ENCODE results near the gene CDK18.

The CDK18 gene

DNA sequence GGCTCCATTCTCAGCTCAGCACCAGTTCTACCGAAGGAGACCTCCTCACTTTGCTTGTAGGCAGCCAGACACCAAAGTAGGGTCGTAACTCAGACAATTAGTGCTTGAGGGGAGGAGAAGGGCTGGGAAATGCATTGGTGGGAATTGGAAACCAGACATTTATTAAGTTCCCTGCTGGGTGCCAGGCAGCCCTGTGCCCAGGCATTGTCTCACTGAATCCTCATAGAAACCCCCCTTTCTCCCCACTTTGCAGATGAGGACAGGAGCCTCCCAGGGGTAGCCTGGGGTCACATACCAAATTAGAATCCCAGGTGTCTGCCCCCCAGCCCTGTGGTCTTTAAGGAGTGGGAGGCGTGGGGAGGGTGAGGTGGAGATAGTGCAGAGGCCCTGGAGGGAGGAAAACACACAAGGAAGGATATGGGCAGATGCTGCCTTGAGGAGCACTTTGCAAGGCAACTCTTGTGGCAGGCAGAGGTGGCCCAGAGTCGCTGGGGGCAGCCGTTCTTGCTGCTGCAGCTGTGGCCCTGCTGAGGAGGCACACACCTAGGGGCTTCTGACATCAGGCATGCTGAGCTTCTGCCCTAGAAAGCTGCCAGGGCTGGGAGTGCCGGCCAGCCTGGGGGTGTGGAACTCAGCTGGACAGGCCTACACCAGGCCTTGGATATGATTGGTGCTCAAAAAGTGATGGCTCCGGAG is 29.4 kb downstream of the CDK18 start:
- in situ Hi-C loops (cut with HindIII; ENCODE audit: low sequenced_read_pairs): no loop called here

DNA sequence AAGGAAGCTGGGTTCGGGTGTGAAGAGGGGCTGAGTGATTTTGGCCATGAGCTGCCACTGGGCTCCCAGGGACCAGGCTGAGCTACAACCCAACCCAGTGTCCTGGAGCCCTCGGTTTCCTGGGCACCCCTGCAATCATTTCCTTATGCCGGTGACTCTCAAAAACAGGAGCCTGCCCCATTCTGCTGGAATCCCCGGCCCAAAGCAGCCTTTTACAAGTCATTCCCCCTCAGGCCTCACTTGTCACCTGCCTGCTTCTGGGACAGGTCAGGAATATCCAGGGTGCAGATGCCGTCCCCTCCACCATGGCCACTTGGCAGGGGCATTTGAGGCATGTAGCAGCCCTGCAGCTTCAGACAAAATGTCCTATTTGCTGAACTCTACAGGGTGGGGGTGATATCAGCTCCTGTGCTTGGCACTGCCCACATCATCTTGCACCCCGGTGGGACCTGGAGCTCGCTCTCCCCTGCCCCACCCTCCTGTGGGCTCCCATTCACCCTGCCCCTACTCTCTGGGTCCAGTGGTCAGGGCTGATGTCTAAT is 30.0 kb downstream of the CDK18 start:
- in situ Hi-C loops (cut with HindIII; ENCODE audit: low sequenced_read_pairs): no loop called here

DNA sequence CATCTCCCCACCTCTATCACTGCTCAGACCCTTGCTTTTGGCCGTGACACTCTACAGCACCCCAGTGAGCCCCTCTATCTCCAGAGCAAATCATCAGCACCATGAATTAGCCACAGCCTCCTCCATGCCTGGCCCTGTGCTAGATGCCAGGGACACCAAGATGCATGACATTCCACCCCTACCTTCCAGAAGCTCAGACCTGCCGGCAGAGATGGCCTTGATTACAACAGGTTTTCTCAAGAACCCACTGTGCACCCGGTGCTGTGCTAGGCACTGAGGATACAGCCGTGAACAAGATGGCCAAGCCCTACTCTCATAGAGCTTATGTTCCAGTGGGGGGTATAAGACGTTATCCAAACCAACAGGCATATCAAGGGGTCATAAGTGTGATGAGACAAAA is 30.6 kb downstream of the CDK18 start:
- in situ Hi-C loops (cut with HindIII; ENCODE audit: low sequenced_read_pairs): no loop called here

DNA sequence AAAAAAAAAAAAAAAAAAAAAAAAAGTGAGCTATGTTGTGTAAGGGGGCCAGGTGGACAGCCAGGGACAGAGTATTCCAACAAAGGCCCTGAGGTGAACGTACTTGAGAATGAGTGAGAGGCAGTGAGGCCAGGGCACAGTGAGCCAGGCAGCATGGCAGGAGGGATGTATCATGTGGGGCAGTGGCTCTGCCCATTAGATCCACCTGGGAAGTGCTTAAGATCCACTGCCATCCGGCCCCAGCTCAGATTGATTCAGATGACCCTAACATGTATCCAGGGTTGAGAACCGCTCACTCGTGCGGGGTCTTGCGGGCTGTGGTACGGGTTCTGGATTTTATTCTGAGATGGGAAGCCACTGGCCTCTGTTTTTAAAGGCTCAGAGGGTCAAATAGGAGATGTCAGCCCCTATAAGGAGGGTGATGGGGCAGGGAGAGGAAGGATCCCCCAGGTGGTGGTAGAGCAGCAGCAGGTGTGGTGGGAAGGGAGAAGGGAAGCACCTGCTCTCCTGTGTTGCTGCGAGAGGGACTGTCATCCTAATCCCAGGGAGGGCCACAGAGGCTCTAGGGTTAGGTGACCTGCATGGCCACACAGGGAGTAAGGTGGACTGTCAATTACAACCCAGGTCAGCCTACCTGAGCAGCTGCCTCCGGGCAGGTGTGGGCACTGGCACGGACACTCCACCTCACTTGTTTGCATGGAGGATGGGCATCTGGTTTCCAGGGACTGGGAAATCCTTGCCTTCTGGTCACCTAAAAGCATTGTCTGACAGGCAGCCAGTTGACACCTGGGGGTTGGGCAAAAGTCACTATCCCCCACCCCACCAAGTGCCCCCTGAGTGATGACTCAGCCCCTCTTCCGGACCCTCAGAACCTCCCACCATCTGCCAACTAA is 31.6 kb downstream of the CDK18 start:
- in situ Hi-C loops (cut with HindIII; ENCODE audit: low sequenced_read_pairs): no loop called here

DNA sequence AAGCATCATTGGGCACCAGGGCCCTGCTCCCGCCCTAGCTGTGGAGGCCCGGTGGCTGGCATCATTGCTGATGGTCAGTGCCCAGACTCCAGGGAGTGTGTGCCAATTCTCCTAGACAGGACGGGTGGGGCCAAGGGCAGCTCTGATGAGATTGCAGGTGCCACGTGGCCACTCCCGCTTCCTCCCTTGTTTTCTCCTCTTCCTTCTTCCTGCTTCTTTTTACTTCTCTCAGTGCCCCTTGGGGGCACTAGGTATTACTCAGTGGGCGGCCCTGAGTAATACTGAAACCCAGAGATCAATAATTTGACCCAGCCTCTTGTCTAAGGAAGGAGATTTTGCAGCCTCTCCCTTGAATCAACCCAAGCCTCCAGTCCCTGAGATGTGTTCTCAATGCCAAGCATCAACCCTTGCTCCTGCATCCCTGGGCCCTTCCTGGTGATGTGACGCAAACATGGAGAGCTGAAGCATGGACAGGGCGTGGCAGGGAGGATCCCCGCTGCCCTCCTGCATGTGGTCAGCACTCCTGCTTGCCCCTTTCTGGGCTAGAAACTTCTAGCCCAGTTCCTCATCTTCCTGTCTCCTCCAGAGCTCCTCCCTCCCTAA is 32.4 kb downstream of the CDK18 start:
- in situ Hi-C loops (cut with HindIII; ENCODE audit: low sequenced_read_pairs): no loop called here

DNA sequence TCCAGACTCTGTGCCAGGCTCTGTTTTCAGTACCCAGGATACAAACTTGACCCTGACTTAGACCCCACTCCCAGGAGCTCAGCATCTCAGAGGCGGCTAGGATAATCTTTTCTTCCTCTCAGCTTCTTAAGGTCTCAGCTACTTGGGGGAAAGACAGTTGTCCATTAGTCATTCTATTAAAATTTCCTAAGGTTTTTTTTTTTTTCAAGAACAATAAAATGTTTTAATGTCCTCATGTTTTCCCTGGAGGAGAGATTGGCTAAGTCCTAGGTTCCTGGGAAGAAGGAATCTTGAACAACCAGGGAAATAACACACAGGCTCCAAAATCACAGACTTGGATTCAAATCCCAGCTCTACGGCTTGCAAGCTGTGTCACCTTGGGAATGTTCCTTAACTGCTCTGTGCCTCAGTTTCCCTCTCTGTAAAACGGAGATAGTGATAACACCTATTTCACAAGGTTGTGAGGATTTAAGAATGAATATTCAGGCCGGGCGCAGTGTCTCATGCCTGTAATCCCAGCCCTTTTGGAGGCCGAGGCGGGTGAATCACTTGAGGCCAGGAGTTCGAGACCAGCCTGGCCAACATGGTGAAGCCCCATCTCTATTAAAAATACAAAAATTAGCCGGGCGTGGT is 33.0 kb downstream of the CDK18 start:
- in situ Hi-C loops (cut with HindIII; ENCODE audit: low sequenced_read_pairs): no loop called here

DNA sequence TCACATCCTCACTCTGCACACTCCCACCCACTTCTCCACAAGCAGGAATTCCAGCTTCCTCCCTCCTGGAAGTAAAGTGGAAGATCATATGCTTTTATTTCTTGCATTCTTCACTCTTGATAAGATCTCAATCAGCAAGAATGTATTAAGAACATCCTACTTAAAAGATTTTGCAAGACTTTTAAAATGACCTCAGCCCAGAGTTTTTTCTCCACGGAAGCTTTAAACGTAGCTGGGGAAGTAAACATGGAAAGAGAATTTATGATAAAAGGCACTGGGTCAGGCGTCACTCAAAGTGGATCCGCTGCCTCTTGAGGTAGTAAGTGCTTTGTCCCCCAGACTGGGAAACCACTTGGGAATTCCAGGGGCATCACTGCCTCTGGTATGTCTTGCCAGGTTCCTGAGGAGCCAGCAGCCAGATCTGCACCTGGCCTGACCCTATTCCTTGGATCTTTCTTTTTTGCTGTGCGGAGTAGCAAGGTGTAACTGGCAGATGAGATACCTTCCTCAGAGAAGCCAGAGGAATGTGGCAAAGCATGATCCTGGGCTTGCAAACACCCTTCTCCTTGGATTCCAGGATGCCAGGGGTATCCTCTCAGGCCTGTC is 33.9 kb downstream of the CDK18 start:
- in situ Hi-C loops (cut with HindIII; ENCODE audit: low sequenced_read_pairs): no loop called here

DNA sequence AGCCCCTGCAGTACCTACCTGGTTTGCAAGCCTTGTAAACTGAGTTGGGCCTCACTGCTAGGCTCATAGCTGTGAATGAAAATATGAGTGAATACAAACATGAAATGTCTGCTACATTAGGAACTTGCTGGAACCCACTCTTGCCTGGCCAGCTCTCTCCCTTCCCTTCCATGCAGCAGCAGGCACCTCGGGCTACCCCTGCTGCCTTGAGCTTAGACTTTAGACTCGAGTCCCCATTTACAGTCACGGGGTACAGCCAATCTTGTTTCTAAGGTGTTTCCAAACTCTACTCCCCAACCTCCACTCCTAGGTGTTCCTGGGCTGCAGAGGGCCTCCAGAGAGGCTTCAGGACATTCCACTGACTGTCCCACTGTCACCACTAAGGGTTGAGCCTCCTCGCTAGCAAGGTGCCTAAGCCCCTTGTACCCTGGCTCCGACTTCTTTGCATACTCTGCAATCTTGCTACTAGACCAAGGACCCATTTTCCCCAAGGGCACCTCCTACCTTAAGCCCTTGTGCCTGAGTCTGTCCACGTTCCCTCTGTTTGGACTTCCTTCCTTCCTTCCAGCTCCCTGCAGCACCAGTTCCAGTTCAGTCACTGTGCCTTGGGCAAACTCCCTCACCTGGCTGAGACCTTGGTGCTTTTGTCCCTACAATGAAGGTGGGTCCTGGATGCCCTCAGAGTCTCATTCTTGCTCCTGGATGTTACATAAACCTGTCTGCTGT is 36.9 kb downstream of the CDK18 start:
- in situ Hi-C loops (cut with HindIII; ENCODE audit: low sequenced_read_pairs): no loop called here

DNA sequence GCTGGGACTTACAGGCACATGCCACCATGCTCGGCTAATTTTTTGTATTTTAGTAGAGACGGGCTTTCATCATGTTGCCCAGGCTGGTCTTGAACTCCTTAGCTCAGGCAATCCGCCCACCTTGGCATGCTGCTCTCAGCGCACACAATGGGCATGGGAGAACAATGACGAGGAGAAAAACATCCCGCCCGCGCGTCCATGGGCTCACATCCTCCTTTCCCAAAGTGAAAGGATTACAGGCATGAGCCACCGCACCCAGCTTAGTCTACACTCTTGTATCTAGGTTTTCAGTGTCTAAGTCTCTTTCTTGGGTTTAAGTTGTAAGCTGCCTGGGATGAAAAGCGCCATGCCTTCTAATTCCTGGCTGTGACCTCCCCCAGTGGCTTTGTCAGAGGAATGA is 37.9 kb downstream of the CDK18 start:
- in situ Hi-C loops (cut with HindIII; ENCODE audit: low sequenced_read_pairs): no loop called here

DNA sequence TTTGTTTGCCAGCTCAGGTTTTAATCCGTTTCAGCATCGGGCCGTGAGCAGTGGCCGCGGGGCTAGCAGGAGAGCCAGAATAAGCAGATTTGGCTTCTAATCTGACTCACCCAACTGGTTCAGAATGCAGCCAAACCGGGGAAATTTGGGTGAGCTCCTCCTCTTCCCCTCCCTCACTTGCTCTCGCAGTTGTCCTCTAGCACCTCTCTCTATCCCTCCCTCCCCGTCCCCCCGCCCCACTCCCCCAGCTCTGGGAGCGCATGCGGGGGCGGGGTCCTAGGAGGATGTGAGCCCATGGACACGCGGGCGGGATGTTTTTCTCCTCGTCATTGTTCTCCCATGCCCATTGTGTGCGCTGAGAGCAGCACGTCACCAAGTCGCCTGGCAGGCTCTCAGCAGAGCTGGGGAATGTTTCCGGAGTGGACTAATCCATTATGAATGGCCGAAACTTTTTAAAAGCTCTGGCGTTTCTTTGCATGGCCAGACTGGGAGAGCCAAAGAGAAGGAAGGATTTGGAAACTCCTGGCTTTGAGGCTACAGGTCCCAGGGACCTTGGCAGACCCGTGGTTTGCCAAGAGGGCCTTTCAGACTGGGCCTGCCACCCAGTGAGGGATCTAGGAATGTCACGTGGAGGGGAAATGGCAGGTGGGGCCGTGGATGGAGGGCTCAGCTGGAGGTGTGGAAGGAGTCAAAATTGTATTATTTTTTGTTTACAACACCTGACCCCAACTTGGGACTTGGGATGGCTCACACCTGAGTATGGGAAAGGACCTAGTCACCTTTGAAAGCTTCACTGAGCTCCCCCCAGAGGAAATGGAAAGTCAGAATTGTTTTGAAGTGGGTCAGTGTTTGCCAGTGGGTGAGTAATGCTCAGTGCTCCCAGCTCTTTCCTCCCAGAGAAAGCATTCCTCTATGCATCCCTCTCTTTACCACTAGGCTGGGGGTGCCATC is 39.2 kb downstream of the CDK18 start:
- in situ Hi-C loops (cut with HindIII; ENCODE audit: low sequenced_read_pairs): no loop called here

DNA sequence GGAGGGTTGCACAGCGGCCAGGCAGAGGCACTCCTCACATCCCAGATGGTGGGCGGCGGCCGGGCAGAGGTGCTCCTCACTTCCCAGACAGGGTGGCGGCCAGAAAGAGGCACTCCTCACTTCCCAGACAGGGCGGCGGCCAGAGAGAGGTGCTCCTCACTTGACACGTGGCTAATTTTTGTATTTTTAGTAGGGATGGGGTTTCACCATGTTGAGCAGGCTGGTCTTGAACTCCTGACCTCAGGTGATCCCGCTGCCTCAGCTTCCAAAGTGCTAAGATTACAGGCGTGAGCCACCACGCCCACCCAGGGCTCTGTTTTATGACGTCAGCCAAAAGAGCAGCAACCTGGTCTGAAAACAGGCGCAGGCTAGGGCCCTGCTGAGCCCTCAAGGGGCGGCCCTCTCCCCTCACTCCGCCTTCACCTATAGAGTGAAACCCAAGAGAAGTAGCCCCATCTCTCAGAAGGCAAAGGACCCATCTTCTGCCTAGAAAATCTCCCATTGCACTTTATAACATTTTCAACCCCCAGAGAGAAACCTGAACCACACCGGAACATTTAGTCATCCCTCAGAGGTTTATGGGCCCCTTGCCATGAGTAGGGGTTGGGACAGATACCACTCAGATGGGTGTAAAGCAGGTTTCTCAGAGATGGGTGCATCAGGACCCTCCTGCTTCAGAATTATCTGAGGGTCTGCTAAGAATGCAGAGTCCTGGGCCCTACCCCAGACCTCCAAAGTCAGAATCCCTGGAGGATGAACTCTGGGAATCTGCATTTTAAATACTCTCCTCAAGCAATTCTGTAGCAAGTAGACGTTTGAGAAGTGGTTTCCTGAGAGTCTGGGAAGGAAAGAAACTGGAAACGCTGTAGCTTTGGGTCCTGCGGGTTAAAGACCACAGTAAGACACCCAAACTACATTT is 40.8 kb downstream of the CDK18 start:
- in situ Hi-C loops (cut with HindIII; ENCODE audit: low sequenced_read_pairs): no loop called here

DNA sequence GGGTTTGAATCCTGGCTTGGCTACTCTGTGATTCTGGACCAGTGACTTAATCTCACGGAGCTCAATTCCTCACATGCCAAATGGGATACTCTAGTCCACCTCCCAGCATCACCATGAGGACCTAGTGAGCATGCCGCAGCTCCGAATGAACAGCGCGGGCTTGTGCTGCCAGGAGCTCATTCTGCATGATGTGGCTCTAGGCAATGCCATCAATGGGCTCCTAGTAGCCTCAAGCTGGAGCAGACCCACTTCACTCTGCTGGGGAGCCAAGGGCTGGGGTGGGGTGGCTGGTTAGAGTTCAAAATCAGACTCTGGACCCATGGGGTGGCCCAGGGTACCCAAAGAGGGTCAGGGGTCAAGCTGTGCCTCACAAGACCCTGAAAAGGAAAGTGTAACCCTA is 41.5 kb downstream of the CDK18 start:
- in situ Hi-C loops (cut with HindIII; ENCODE audit: low sequenced_read_pairs): no loop called here

DNA sequence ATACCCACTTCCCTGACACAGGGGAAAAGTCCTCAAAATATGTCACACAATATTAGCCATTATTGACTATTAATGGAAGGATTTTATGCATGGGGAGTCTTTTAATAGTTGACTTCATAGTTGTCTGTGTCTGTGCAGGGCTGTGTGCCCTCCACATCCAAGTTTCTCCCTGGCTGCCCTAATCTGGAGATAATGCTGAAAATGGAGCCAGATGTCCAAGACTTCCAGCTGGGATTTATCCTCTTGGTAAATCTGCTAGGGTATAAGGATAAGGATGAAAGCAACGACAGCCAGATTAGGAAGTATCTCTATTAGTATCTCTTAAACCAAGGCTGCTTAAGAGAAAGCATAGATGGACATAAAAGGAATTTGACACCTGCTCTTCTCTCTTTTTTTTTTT is 42.1 kb downstream of the CDK18 start:
- in situ Hi-C loops (cut with HindIII; ENCODE audit: low sequenced_read_pairs): no loop called here

DNA sequence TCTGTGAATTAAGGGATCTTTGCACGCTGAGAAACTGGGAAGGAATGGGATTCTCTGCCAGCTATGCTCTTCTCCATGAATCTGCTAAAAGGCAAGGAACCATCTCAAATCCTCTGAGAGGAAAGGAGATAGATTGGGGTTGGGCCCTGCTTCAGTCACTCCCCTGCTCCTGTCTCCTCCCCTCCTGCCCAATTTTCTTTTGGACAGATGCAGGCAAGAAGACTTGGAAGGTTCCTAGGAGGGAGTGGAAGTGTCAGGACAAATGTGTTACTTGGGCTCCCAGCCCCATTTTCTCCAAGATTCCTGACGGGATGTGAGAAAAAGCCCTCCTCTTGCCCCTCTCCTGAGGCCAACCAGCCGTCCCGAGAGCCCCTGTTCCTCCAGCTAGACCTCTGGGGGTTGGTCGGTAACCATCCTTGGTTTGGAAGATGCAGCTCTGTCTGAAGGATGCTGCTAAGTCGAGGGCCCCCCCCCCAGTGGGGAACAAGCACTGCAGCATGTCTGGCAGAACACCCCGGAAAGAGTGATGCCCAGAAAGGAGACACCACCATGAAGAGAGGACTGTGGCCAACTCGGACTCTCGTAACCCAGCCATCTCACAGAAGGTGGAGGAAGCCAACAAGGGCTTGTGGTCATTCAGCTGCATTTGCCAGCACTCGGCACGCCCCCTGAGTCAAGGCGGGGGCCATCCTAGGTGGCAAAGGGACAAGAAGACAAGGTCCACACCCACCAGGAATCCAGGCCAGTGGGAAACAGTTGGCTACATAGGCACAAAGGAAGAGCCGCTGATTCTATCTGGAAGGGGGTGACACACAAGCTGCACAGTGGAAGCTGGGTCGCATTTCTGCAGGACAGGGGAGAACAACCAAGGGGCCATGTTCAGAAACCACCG is 43.7 kb downstream of the CDK18 start:
- in situ Hi-C loops (cut with HindIII; ENCODE audit: low sequenced_read_pairs): no loop called here

DNA sequence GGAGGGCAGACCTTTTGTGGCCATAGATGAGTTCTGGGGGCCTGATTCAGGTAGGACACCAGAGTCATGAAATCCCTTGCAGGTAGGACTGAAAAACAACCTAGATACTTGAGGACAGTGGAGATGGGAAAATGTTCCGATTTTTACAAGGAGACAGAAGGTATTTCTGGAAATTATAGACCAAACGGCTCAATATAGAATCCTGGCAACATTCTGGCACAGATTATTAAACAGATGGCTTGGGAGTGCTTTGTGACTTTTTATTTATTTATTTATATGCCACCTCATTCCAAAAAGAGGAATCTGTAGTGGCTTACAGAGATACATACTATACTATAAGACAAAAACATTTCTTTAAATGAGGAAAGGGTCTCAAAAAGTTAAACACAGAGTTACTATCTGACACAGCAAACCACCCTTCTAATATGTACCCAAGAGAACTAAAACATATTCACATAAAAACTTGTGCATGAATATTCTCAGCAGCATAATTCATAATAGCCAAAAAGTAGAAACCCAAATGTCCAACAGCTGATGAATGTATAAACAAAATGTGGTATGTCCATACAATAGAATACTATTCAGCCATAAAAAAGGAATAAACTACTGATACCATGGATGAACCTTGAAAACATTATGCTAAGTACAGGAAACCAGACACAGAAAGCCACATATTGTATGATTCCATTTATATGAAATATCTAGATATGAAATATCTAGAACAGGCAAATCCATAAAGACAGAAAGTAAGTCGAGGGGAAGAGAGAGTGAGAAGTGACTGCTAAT is 49.8 kb downstream of the CDK18 start:
- in situ Hi-C loops (cut with HindIII; ENCODE audit: low sequenced_read_pairs): no loop called here

DNA sequence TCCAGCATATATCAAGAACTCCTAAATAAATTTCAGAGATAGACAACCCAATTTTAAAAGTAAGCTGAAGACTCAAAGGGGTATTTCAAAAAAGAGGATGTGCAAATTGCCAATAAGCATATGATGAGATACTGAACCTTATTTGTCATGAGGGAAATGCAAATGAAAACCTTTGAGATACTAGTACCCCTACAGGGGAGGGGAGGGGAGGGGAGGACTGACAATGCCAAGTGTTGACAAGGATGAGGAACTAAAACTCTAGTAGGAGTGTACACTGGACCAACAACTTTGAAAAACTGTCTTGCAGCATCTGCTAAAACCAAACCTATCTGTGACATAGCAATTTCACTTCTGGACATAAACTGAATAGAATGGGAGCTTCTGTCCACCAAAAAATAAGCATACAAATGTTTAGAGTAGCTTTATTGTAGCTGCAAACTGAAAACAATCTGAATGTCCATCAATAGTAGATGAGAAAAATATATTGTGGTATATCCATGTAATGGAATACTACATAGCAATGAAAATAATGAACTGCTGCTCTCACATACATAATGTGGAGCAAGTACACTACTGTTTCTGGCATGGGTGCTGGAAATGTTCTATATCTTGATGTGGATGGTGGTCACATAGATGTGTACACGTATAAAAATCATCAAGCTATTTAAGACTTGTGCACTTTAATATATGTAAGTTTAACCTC is 57.2 kb downstream of the CDK18 start:
- in situ Hi-C loops (cut with HindIII; ENCODE audit: low sequenced_read_pairs): no loop called here

Measured in DLD1 (cell line).